RWPE2 (cell line): ENCODE results near the gene ZNF138.
"Not testable (repeated sequence)": the region's sequence is repeated elsewhere in the genome, so short reads cannot be mapped to it uniquely, and the experiment has no call there.

ENCODE experiments used
- ATAC-seq: fragments of 200-7000 bp; cut with Tn5 transposase; 3 replicates; pipeline ENCODE4 v1.9.1; 2021; ENCODE audit warnings: low read depth
- DNase-seq: peaks from one replicate; pipeline ENCODE4 v3.0.0-alpha.2; 2020; ENCODE audit warnings: low spot score
- H3K27ac ChIP-seq: fragments of 450-650 bp; 2 replicates; pipeline ENCODE4 v1.5.1; 2017; ENCODE audit warnings: mild to moderate bottlenecking; ENCODE audit not compliant: poor library complexity, severe bottlenecking
- H3K27me3 ChIP-seq: fragments of 250-450 bp; sonication (Bioruptor Pico); 2 replicates; pipeline ENCODE4 v1.5.1; 2021; ENCODE audit warnings: mild to moderate bottlenecking, moderate library complexity; ENCODE audit not compliant: insufficient read depth, poor library complexity, severe bottlenecking
- H3K36me3 ChIP-seq: fragments of 250-450 bp; sonication (Bioruptor Pico); 2 replicates; pipeline ENCODE4 v1.5.1; 2020; ENCODE audit warnings: low read depth, mild to moderate bottlenecking, moderate library complexity
- H3K4me1 ChIP-seq: fragments of 250-450 bp; sonication (Bioruptor Pico); 2 replicates; pipeline ENCODE4 v1.5.1; 2021; ENCODE audit warnings: mild to moderate bottlenecking, moderate library complexity; ENCODE audit not compliant: insufficient read depth, poor library complexity, severe bottlenecking
- H3K4me3 ChIP-seq: fragments of 250-450 bp; sonication (Bioruptor Pico); 2 replicates; pipeline ENCODE4 v1.5.1; 2021; ENCODE audit warnings: mild to moderate bottlenecking, moderate library complexity; ENCODE audit not compliant: severe bottlenecking
- H3K9me3 ChIP-seq: fragments of 250-450 bp; sonication (Bioruptor Pico); 2 replicates; pipeline ENCODE4 v1.5.1; 2021; ENCODE audit warnings: mild to moderate bottlenecking, moderate library complexity; ENCODE audit not compliant: severe bottlenecking
- TF ChIP-seq, protein P1 (sequence below): fragments of 450-650 bp; IDR thresholded peaks from one replicate; pipeline ENCODE4 v1.5.1; 2017; ENCODE audit warnings: mild to moderate bottlenecking, moderate library complexity; ENCODE audit not compliant: poor library complexity, severe bottlenecking

Gene ZNF138

DNA sequence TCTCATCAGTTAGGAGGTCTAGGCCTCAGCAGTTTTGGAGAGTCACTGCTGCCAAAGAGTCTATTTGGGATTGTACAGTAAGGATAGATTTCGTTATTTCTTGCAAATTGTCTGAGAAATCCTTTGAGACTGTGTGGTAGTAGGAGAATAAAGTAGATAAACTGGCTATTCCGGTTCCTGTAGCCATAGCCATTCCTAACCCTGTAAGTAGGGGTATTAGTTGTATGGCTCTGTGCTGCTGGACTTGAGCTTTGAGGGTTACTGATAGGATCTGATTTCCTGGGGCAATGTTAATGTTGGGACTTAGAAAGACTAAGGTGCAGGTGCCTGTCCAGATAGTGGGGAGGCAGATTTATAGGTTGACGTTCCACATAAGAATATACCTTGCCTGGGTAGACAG lies 36.1 kb upstream of the ZNF138 start:
- no peak overlapping the region for H3K4me3 ChIP-seq
- no peaks in the 10 kb centered on the region for H3K36me3 ChIP-seq
- H3K27ac ChIP-seq, result no peak overlapping the region
- TF ChIP-seq, protein P1, sequence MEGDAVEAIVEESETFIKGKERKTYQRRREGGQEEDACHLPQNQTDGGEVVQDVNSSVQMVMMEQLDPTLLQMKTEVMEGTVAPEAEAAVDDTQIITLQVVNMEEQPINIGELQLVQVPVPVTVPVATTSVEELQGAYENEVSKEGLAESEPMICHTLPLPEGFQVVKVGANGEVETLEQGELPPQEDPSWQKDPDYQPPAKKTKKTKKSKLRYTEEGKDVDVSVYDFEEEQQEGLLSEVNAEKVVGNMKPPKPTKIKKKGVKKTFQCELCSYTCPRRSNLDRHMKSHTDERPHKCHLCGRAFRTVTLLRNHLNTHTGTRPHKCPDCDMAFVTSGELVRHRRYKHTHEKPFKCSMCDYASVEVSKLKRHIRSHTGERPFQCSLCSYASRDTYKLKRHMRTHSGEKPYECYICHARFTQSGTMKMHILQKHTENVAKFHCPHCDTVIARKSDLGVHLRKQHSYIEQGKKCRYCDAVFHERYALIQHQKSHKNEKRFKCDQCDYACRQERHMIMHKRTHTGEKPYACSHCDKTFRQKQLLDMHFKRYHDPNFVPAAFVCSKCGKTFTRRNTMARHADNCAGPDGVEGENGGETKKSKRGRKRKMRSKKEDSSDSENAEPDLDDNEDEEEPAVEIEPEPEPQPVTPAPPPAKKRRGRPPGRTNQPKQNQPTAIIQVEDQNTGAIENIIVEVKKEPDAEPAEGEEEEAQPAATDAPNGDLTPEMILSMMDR, result no peak
- H3K27me3 ChIP-seq, result no peaks in the 10 kb centered on the region
- DNase-seq (no peak), ATAC-seq (no peak)
- H3K9me3 ChIP-seq, result no peaks in the 10 kb centered on the region
- no peaks in the 10 kb centered on the region for H3K4me1 ChIP-seq

DNA sequence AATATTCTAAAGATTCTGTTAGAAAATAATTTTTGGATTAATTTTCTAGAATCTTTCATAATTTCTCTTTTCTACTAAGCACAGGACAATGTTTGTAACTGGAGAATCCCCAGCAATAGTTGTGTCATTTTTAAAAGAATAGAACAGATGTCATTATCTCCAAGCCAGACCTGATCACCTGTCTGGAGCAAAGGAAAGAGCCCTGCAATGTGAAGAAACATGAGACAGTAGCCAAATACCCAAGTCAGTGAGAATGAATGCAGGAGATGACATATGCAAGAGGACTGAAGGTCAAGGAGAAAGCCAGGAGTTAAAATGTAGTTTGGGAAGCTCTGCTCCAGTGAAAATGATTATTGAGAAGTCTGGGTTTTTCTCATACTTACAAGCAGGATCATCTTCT lies 25.4 kb upstream of the ZNF138 start:
- Histone ChIP-seq H3K36me3 (no peaks in the 10 kb centered on the region), H3K27ac (no peak overlapping the region), H3K9me3 (peaks cover 2% of the 10 kb centered on the region), H3K4me3 (no peak overlapping the region), H3K27me3 (no peaks in the 10 kb centered on the region), H3K4me1 (no peaks in the 10 kb centered on the region)
- ATAC-seq (no peak), DNase-seq (no peak)
- TF ChIP-seq, protein P1, result no peak

DNA sequence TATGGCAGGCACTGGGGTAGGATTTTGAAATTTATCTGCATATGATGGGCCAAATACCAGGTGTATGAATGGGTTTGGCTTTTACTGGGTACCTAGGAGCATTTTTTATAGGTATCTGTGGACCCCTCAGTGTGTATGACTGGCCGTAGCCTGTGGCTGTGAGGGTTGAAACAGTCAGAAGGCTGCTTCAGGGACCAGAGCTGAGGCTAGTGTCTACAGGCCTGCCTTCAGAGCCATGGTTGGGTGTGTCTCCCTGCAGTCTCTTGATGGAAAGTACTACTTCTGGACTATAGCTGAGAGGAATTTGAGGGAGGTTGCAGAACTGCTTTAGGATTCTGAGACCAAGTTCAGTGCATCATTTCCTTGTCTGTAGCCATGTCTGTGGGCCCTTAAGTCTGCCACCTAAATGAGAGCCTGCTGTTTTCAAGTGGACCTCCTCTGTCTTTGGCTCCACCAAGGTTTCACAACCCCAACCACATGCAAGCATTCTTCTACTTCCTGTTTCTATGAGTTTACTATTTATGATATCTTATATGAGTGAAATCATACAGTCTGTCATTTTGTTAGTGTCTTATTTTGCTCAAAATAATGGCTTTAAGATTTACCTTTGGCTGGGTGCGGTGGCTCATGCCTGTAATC lies 19.9 kb upstream of the ZNF138 start:
- H3K4me3 ChIP-seq, result no peak overlapping the region
- no peaks in the 10 kb centered on the region for H3K4me1 ChIP-seq
- TF ChIP-seq, protein P1, result no peak
- no peaks in the 10 kb centered on the region for H3K27me3 ChIP-seq
- no peaks in the 10 kb centered on the region for H3K36me3 ChIP-seq
- peaks cover 2% of the 10 kb centered on the region for H3K9me3 ChIP-seq
- ATAC-seq (no peak), DNase-seq (no peak)
- no peak overlapping the region for H3K27ac ChIP-seq

DNA sequence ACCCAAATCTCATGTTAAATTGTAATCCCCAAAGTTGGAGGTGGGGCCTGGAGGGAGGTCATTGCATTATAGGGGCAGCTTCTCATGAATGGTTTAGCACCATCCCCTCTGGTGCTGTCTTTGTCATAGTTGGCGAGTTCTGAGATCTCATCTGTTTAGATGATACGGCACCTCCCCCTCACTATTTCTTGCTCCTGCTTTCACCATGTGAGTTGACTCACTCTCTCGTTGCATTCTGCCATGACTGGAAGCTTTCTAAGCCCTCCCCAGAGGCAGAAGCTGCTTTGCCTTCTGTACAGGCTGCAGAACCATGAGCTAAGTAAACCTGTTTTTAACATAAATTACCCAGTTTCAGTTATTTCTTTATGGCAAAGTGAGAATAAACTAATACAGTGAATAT lies 18.9 kb upstream of the ZNF138 start:
- Histone ChIP-seq H3K4me3 (no peak overlapping the region), H3K4me1 (no peaks in the 10 kb centered on the region), H3K9me3 (peaks cover 2% of the 10 kb centered on the region), H3K27ac (no peak overlapping the region), H3K36me3 (no peaks in the 10 kb centered on the region), H3K27me3 (no peaks in the 10 kb centered on the region)
- ATAC-seq (no peak), DNase-seq (no peak)
- TF ChIP-seq, protein P1, result no peak

DNA sequence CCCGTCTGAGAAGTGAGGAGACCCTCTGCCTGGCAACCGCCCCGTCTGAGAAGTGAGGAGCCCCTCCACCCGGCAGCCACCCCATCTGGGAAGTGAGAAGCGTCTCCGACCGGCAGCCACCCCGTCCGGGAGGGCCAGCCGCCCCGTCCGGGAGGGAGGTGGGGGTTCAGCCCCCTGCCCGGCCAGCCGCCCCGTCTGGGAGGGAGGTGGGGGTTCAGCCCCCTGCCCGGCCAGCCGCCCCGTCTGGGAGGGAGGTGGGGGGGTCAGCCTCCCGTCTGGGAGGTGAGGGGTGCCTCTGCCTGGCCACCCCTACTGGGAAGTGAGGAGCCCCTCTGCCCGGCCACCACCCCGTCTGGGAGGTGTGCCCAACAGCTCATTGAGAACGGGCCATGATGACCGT lies 9.4 kb upstream of the ZNF138 start:
- not testable (repeated sequence) for ATAC-seq, DNase-seq, H3K9me3 ChIP-seq, H3K4me1 ChIP-seq, H3K4me3 ChIP-seq, H3K36me3 ChIP-seq, H3K27me3 ChIP-seq, H3K27ac ChIP-seq
